Measurements from ENCODE around the gene ACSBG1.

ACSBG1 gene

GRCh38 chr15:78234515-78235040, at the start of gene ACSBG1:
TSS of gene ACSBG1 (minus strand) at chr15:78234565. CDS start at chr15:78234501, 64 bp downstream.
- no peak for DNase-seq

GRCh38 chr15:78282324-78282723, 48.0 kb upstream of the ACSBG1 start:
- no peak for DNase-seq

- DNase-seq = no peak
Measured at GRCh38 chr15:78280319-78281072, 46.1 kb upstream of the ACSBG1 start.

DNA sequence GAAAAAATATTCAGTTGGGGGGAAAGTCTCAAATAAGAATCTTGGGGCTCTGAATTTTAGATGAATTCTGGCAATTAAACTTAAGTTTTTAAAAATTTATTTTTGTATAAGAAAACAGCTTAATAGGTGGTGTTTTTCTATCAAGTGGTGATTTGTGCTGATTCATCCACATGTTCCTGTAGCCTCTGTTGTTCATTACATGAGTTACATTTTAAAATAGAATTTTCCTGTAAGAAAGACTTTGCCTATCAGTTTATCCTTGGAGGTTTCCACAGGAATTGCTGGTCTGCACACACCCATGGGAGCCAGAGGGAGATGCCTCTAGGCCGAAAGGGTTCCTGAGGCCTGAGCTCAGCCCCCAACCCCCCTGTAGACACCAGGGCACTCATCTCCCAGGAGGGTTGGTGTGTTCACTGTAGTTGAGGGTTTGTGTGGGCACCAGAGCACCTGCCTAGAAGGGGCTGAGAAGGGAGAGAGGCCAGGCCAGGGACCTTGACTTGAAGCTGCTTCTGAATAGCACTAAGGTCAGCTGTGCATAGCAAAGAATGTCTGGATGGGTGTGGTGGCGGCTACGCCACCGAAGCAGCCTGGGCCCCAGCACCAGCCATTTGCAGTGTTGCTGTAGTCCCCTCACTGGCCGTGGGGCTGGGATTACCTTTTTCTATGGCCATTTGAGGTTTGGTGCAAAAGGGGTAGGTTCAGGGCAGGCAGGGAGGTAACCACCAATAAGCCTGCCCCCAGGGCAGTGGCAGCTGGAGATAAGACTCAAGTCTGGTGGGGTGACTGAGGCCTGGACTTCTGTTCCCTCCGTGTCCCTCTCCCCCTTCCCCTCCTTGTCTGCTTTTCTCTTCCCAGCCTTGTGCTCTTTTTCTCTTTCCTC, 41.9 kb upstream of the ACSBG1 start:
- no peak for DNase-seq

DNA sequence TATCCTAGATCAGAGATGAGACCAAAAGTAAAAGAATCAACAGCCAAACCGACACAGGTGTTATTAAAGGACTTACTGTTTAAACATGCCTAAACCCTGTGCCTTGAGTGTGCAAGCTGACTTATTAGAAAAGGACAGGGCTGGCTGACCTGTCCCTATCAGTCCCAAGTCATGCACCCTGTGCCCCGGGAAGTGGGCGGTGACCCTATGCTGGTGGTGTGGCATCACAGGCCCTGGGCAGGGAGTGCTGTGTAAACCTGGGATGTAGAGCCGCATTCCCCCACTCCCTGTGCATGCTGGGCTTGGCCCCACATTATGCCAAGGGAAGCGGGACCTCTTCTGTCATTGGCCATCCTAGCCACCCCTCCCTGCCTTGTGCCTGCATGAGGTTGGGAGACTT, 40.6 kb upstream of the ACSBG1 start:
- DNase-seq = no peak

DNA sequence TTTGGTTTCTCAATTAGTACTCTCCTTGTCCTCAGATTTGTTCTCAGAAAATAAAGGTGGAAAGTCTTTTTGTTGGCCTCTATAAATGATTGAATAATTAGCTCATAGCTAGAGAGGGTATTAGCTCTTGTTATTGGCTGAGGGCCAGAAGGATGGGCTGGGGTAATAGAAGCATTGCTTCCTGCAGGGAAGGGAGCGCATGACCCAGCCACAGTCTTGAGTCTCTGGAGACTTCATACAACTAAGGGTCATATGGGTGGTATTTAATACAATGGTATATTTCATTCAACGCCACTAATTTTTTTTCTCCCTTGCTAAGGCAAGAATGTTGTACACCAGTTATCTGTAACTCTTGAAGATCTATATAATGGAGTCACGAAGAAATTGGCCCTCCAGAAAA, 38.4 kb upstream of the ACSBG1 start:
- DNase-seq = no peak

GRCh38 chr15:78272316-78272715, 38.0 kb upstream of the ACSBG1 start:
- DNase-seq = no peak

DNA sequence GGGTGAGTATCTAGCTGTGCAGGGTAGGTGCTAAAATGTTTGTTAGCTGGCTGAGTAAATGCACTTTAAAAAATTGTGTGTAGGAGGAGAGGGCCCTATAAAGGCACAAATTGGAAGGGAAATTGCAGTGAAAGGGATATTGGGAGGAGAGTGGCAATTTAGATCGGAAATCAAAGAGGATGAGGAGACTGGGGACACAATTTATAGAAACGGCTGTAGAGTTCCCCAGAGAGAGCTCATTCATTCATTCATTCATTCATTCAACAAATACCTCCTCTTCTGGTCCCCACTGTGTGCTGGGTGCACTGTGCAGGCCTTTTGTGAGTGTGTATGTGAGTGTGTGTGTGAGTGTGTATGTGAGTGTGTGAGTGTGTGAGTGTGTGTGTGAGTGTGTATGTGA, 32.4 kb upstream of the ACSBG1 start:
- DNase-seq = no peak

DNA sequence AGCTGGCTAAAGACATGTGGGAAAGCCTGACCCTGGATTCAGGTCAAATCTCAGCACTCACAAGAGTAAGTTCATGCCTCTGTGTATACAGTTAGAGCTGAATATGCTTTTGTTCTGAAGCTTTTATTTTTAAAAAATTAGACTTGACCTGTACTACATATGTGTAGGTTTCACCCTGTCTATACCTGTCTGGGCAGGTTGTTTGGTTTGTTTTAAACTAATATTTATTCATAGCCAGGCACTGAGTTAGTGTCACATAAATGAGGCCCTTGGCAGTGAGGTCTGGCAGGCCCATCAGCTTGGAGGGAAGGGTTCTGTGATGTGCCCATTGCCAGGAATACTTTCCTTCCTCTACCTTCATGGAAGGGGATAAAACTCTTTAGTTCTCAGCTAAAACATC, 31.9 kb upstream of the ACSBG1 start:
- no peak for DNase-seq

DNA sequence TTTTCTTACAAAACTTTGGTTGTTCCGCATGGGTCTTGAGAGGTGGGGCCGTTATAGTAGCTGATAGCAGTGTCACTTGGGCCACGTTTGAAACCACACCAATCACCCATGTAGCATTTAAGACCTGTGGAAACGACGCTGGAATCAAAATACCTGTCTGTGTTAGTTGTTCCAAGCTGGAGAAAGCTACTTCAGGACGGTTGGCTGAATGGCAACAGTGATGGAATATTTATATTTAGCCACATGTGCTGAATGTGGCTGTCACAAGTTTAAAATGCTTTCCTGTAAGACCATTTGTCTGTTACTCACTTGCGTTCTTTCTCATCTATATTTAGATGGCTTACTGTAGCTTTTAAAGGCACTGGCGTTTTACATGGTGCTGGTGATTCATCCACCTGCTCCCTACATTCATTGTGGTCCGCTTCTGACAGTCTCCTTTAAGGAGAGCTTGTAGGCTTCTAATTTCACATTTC, 31.4 kb upstream of the ACSBG1 start:
- no peak for DNase-seq

GRCh38 chr15:78265137-78265460, 30.7 kb upstream of the ACSBG1 start:
- DNase-seq = no peak

DNA sequence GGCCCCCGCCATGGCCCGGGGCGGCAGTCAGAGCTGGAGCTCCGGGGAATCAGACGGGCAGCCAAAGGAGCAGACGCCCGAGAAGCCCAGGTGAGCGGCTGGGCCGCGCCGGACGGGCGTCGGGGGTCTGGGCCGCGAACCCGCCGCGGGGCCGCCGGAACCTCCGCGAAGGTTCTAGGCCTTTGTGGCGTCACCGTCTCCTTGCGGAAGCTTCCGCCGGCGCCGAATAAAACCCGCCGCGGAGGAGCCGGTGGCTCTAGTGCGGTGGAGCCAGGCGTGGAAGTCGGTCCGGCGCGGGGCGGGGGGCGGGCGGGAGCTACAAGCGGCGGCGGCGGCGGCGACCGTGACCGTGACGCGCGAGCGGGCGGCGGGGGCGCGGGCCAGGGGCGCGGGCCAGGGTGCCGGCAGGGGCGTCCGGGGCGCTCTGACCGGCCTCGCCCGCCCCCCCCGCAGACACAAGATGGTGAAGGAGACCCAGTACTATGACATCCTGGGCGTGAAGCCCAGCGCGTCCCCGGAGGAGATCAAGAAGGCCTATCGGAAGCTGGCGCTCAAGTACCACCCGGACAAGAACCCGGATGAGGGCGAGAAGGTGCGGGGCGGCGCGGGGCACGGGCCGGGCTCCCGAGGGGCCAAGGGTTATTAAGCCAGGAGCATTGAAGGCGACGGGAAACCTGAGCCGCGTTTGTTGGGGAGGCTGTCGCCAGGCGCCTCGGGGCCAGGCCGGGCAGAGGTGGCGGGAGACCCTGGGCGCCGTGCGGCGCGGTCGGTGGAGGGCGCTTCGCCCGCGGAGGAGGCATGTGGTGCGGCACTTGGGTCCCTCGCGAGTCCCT, 30.2 kb upstream of the ACSBG1 start, which contains the start of gene DNAJA4:
Gene DNAJA4 (plus strand): TSS at position 259 of the 833 bp plus-strand sequence. CDS start 202 bp downstream, at position 461.
- no peak for DNase-seq

GRCh38 chr15:78263907-78264303, 29.5 kb upstream of the ACSBG1 start:
- DNase-seq = no peak

- no peak for DNase-seq
Measured at GRCh38 chr15:78263351-78263781, 29.0 kb upstream of the ACSBG1 start.

DNA sequence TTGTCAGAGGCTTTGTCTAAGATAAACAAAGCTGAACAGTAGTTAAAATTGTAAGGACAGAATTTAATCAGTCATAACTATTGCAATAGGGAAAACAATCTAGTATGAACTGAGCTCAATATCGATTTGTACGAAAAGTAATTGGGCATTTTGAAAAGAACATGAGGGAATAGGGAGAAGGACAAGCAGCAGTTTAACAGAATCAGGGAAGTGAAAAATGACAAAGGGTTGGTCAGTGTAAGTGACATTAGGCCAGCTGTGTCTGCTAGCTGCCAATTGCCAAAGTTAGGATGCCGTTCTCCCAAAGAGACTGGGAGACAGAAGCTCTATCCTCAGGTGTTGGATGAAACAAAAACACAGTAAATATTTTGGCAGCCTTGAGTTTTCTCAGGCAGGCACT, 26.7 kb upstream of the ACSBG1 start:
- no peak for DNase-seq

GRCh38 chr15:78260489-78260888, 26.1 kb upstream of the ACSBG1 start:
- DNase-seq = no peak

DNA sequence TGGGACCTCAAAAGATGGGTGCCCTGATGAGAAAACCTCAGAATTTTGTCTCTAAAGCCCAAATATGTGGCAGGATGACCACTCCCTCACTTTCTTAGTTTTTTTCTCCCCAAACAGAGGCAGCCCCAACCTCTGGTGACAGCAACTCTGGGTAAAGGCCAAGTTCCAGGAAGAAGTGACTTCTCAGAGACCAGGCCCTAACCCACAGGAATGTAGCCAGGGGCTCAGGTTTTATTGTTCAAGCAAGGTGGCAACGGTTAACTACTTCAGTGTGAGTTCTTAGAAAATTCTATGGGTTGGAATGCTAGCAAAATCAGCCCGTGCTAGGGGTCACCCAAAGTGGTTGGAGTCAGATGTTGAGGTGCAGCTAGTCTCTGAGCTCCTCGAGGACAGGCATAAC, 24.9 kb upstream of the ACSBG1 start:
- no peak for DNase-seq

GRCh38 chr15:78257681-78258080, 23.3 kb upstream of the ACSBG1 start:
- DNase-seq = no peak

DNA sequence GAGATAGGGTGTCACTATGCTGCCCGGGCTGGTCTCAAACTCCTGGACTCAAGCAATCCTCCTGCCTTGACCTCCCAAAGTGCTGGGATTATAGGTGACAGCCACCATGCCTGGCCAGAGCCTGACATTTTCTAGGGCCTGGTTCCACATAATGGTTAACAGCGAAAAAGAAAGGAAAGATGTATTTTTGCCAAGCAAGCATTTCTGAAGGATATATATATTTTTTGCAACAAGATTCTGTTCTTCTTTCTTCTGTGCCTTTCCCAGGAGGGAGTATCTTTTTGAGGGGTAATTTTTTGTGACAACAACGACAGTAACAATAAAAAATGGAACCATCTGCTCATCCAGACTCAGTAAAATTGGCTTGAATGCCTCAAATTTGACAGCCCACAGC, 21.7 kb upstream of the ACSBG1 start:
- no peak for DNase-seq

GRCh38 chr15:78255421-78256043, 21.2 kb upstream of the ACSBG1 start:
- DNase-seq = no peak

DNA sequence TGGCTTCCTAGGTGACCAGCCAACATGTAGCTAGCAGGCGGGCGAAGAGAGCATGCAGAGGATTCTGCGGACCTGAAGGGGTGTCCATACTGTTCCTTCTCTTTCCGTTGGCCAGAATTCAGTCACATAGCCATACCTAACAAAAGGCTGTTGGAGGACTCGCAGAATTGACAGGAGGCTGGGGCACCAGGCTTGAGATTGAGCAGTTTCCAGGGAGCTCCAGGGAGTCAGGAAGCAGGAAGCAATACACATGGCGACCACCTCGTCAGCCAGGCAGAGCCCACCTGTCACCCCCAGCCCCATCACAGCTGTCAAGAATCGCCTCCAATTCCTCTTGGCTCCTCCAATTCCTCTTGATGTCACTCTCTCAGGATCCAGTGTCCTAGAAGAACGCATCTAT, 16.8 kb upstream of the ACSBG1 start:
- no peak for DNase-seq

GRCh38 chr15:78249131-78249530, 14.8 kb upstream of the ACSBG1 start:
- DNase-seq = no peak
